GM21390 (cell line): ENCODE measurements around the gene KIF26B.

Experiments used
- ATAC-seq: cut with Tn5 transposase; IDR thresholded peaks from one replicate; pipeline ENCODE4 v1.9.1; 2021; ENCODE audit not compliant: unreplicated experiment

Gene KIF26B

GRCh38 chr1:245582026-245582425 lies 427.2 kb downstream of the KIF26B start:
- ATAC-seq = no peak

GRCh38 chr1:245583081-245583480 lies 428.3 kb downstream of the KIF26B start:
- no peak for ATAC-seq

GRCh38 chr1:245583575-245584330 lies 429.0 kb downstream of the KIF26B start:
- ATAC-seq = no peak

GRCh38 chr1:245585252-245585959 lies 430.6 kb downstream of the KIF26B start:
- no peak for ATAC-seq

- no peak for ATAC-seq
Measured at GRCh38 chr1:245587435-245588115, 432.8 kb downstream of the KIF26B start.

- no peak for ATAC-seq
Measured at GRCh38 chr1:245588116-245588639, 433.4 kb downstream of the KIF26B start.

- ATAC-seq = no peak
Measured at GRCh38 chr1:245589316-245589715, 434.5 kb downstream of the KIF26B start.

- ATAC-seq = no peak
Measured at GRCh38 chr1:245589906-245590305, 435.1 kb downstream of the KIF26B start.

- ATAC-seq = no peak
Measured at GRCh38 chr1:245590726-245591125, 435.9 kb downstream of the KIF26B start.

GRCh38 chr1:245591346-245592188 lies 436.8 kb downstream of the KIF26B start:
- ATAC-seq = no peak

- ATAC-seq = no peak
Measured at GRCh38 chr1:245592189-245592460, 437.3 kb downstream of the KIF26B start.

- ATAC-seq = no peak
Measured at GRCh38 chr1:245598524-245599305, 443.9 kb downstream of the KIF26B start.

- no peak for ATAC-seq
Measured at GRCh38 chr1:245599371-245600174, 444.8 kb downstream of the KIF26B start.

- no peak for ATAC-seq
Measured at GRCh38 chr1:245600658-245601057, 445.9 kb downstream of the KIF26B start.

- no peak for ATAC-seq
Measured at GRCh38 chr1:245603311-245603865, 448.6 kb downstream of the KIF26B start.

GRCh38 chr1:245604979-245605378 lies 450.2 kb downstream of the KIF26B start:
- ATAC-seq = no peak

- ATAC-seq = no peak
Measured at GRCh38 chr1:245605480-245606156, 450.8 kb downstream of the KIF26B start.

GRCh38 chr1:245606157-245606725 lies 451.5 kb downstream of the KIF26B start:
- no peak for ATAC-seq
